Cortex of kidney (tissue), 1 donor: ENCODE data around the gene DSTN.

ENCODE experiments used
- DNase-seq: peaks from one replicate; lab custom pipeline; 2025; lab: John Stamatoyannopoulos, UW

The DSTN gene

GRCh38 chr20:17569616-17570346, at the start of gene DSTN:
Gene DSTN (plus strand): TSS chr20:17570075. CDS start chr20:17570209, 134 bp downstream.
- peak; percentile 64 for DNase-seq

GRCh38 chr20:17520583-17520982, 49.3 kb upstream of the DSTN start:
- no peak for DNase-seq

- no peak for DNase-seq
Measured at GRCh38 chr20:17522528-17522927, 47.3 kb upstream of the DSTN start.

- DNase-seq, result no peak
Measured at GRCh38 chr20:17523326-17523725, 46.5 kb upstream of the DSTN start.

GRCh38 chr20:17524560-17524959, 45.3 kb upstream of the DSTN start:
- no peak for DNase-seq

- DNase-seq, result no peak
Measured at GRCh38 chr20:17525132-17525531, 44.7 kb upstream of the DSTN start.

- DNase-seq, result no peak
Measured at GRCh38 chr20:17525650-17526049, 44.2 kb upstream of the DSTN start.

- no peak for DNase-seq
Measured at GRCh38 chr20:17529586-17529985, 40.3 kb upstream of the DSTN start.

GRCh38 chr20:17530153-17530552, 39.7 kb upstream of the DSTN start:
- no peak for DNase-seq

- no peak for DNase-seq
Measured at GRCh38 chr20:17530716-17531664, 38.9 kb upstream of the DSTN start, which contains the start of gene BFSP1. Gene BFSP1 (minus strand): TSS chr20:17531379. CDS start chr20:17531329, 50 bp downstream.

GRCh38 chr20:17531665-17532025, 38.2 kb upstream of the DSTN start:
- DNase-seq, result no peak

GRCh38 chr20:17533396-17533795, 36.5 kb upstream of the DSTN start:
- DNase-seq, result no peak

- no peak for DNase-seq
Measured at GRCh38 chr20:17534077-17534476, 35.8 kb upstream of the DSTN start.

GRCh38 chr20:17536944-17537444, 32.9 kb upstream of the DSTN start:
- no peak for DNase-seq

GRCh38 chr20:17537959-17538358, 31.9 kb upstream of the DSTN start:
- no peak for DNase-seq

- no peak for DNase-seq
Measured at GRCh38 chr20:17538517-17539170, 31.2 kb upstream of the DSTN start.

GRCh38 chr20:17541596-17541995, 28.3 kb upstream of the DSTN start:
- no peak for DNase-seq

GRCh38 chr20:17541996-17542395, 27.9 kb upstream of the DSTN start:
- no peak for DNase-seq

GRCh38 chr20:17542481-17542880, 27.4 kb upstream of the DSTN start:
- DNase-seq, result no peak

- no peak for DNase-seq
Measured at GRCh38 chr20:17542993-17543412, 26.9 kb upstream of the DSTN start.

GRCh38 chr20:17543531-17544131, 26.2 kb upstream of the DSTN start:
- DNase-seq, result no peak

GRCh38 chr20:17545127-17545526, 24.7 kb upstream of the DSTN start:
- no peak for DNase-seq
